ENCODE data around the gene THSD7A.

GRCh38 chr7:11727864-11728263, 104.1 kb downstream of the THSD7A start:
- TF ChIP-seq RFX5 (IDR thresholded peaks at IDR 0.05; ENCODE audit: low read depth, low read length) (no peak), POLR2A (IDR thresholded peaks at IDR 0.05; ENCODE audit: low read depth, low read length) (no peak), RAD21 (IDR thresholded peaks at IDR 0.05; ENCODE audit: low read length) (no peak), CTCF (conservative IDR thresholded peaks at IDR 0.05; ENCODE audit: low read depth, low read length) (no peak), SMC3 (IDR thresholded peaks at IDR 0.05; ENCODE audit: low read depth, low read length) (no peak), MAFK (IDR thresholded peaks at IDR 0.05; ENCODE audit: low read depth, low read length) (no peak)

Data from IMR-90 (cell line).